A673 (cell line): Measurements from ENCODE around the gene NDOR1.

Source experiments
- CTCF ChIP-seq: fragments of 300-800, 200-600 bp; sonication (generic); conservative IDR thresholded peaks from 2 replicates; pipeline ENCODE4 v1.5.1; 2017; ENCODE audit warnings: low read depth, mild to moderate bottlenecking, antibody characterized with exemption, low read length, moderate library complexity, mixed read lengths
- EZH2 ChIP-seq: fragments of 200-600 bp; sonication (generic); IDR thresholded peaks from 2 replicates; pipeline ENCODE4 v1.6.1; 2017; ENCODE audit warnings: borderline replicate concordance, low read depth, mild to moderate bottlenecking, mixed read lengths, antibody characterized with exemption, low read length; ENCODE audit not compliant: poor library complexity, severe bottlenecking

- TF ChIP-seq EZH2 (no peak), CTCF (no peak)
Observed at GRCh38 chr9:137266162-137266527, 60.6 kb downstream of the NDOR1 start.
